HG03139 (cell line): ENCODE results near the gene DNM1L.
"Not testable (repeated sequence)": the region's sequence is repeated elsewhere in the genome, so short reads cannot be mapped to it uniquely, and the experiment has no call there.

ENCODE experiments used
- ATAC-seq: cut with Tn5 transposase; IDR thresholded peaks from one replicate; pipeline ENCODE4 v1.9.1; 2021; ENCODE audit not compliant: unreplicated experiment

Gene DNM1L

GRCh38 chr12:32695787-32696186 is 16.7 kb downstream of the DNM1L start:
- no peak for ATAC-seq

- ATAC-seq, result no peak
Observed at GRCh38 chr12:32697445-32697844, 18.3 kb downstream of the DNM1L start.

DNA sequence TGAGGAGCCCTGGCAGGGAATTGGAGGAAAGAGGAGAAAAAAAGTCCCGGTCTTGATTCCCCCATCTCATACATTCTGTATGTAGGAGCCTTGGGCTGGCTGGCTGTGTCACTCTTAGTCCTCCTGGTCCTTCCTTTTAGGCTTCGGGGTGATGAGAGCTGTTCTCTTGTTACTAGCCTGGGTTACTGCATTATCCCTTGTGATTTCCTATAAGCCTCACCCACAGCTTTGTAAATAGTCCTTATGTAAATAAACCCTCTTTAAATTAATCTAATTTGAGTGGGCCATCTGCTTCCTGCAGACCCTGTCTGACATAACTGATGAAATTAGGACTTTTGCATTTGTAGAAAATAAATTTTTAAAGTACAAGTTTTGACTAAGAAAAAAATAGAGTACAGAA is 19.2 kb downstream of the DNM1L start:
- ATAC-seq, result no peak

DNA sequence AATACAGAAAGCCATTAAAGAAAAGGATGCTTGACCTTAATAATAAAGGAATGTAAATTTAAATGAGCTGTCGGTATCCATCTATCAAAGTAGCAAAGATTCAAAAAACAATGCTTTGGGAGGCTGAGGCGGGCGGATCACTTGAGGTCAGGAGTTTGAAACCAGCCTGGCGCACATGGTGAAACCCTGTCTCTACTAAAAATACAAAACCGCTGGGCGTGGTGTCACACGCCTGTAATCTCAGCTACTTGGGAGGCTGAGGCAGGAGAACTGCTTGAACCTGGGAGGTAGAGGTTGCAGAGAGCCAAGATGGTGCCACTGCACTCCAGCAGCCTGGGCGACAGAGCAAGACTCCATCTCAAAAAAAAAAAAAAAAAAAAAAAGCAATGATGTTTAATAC is 20.3 kb downstream of the DNM1L start:
- not testable (repeated sequence) for ATAC-seq

DNA sequence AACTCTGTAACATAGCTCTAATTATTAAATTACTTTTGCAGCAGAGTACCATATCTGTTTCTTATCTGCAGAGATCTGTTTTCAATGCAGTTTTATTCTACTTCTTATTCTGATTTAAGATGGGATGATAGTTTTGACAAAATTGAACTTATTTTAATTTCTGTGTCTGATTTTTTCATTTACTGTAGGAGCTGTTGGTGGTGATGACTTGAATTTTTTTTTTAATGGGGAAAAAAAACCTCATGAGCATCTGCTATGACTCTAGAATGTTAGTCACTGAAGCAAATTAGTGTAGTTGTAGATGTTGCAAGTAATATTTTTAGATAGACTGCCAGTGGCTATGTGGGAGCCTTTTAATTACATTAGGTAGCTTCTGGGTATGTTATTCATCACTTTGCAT is 23.4 kb downstream of the DNM1L start:
- no peak for ATAC-seq

DNA sequence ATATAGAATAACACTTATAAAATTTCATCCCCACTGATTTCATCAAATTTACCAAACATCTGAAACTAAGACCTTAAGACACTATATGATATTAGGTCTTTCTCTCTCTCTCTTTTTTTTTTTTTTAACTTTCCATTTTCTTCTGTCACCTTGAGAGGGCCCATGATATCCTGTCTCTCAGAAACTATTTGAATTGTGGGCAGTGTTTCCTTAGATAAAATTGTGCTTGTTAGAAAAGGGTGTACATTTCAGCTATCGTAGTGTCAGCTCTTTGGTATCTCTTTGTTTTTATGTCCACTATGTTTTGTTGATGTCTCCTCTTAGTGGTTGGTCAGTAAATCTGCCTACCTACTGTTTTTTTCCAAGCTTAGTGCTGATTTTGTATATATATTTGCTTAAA is 23.8 kb downstream of the DNM1L start:
- no peak for ATAC-seq

- ATAC-seq, result no peak
Observed at GRCh38 chr12:32705783-32706182, 26.7 kb downstream of the DNM1L start.

DNA sequence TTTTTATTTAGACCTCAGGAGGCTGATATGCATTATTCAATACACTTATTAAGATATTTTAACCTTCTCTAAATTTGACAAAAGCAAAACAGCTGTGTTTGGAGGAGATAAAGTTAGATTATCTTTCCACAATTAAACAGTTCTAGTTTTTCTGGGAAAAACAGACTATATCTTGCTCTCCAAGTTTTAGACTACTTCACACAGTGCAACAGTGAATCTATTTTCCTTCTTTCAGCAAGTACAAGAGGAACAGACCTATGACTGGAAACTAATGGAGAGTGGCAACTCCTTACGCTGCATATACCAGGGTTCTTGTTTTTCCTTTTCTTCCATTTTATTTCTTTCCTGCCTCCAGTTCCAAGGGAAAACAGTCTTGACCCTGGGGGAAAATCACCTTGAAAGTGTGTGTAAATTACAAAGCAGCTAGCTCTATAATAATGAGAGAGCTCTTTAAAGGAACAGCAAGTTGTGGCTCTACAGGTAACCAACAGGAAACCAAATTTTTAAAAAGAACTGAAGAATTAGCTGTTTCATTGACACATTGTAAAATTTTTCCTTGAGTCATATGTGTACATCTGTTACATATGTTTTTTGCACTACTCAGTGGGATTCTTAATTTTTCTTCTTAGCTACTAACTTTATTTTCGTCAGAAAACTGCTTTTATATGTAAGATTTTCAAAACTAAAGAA is 27.4 kb downstream of the DNM1L start:
- ATAC-seq, result no peak

DNA sequence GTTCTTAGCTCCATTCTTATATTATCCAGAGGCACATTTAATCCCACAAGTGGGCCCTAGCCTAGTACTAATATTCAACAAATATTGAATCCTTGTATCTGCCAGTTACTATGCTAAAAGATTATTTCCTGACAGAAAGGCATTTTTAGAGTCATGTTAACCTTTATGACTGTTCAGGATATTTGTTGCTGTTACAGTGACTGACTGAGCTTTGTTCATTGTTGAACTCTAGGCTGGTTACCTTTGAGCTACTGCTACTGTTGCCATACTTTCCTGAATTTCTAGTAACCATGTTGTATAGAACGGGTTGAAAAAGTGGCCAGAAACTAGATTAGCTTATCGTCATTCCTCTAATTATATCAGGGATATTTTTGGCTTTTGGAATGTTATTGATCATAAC is 29.8 kb downstream of the DNM1L start:
- ATAC-seq, result no peak

DNA sequence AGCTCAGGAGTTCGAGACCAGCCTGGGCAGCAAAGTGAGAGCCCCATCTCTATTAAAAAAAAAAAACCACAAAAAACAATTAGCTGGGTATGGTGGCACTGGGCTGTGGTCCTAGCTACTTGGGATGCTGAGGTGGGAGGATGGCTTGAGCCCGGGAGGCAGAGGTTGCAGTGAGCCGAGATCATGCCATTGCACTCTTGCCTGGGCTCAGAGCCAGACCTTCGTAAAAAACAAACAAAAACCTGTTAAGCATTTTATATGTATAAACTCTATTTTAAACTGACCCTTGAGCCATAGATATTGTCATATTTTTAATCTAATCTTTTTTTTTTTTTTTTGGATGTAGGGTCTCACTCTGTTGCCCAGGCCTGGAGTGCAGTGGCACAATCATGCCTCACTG is 35.7 kb downstream of the DNM1L start:
- no peak for ATAC-seq

DNA sequence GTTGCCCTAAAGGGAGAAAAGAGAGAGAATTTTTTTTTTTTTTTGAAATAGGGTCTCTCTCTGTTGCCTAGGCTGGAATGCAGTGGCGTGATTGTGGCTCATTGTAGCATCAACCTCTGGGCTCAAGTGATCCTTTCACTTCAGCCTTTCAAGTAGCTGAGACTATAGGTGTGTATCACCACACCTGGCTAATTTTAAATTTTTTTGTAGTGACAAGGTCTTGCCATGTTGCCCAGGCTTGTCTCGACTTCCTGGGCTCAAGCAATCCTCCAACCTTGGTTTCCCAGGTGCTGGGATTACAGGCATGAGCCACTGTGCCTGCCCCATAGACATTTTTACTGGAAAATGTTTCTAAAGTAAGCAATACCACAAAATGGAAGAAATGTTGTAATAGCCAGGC is 39.8 kb downstream of the DNM1L start:
- no peak for ATAC-seq

DNA sequence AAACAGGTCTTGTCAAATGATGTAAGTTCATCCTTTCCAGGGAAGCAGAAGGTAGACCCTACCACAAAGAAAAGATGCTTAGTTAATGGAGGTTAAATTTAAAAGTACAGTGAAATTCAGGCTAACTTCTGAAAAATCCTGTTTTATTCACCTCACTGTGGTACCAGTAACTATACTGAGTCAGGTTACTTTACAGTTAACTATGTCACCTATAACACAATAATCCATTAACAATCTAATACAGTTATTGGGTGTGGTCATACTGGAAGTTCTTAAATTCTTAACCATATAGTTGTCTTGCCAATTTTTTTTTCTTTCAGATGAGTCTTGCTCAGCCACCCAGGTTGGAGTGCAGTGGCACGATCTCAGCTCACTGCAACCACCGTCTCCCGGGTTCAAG is 46.2 kb downstream of the DNM1L start:
- ATAC-seq, result not testable (repeated sequence)

DNA sequence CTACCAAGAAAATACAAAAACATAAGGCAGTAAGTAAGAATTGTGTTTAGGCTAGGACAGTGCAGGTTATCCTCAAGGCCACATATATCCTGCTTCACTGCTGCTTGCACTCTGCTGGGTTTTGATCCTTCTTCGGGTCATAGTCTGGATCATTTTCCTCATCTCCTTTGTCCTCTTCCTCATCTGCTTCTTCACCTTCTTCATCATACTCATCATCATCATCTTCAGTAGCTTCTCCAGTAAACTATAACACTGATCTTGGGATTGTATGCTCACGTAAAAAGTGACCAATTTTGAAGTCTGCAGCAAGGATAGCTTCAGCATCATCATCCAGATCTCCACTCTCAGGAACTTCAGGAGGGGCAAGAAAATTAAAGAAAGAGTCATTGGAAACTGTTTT is 47.2 kb downstream of the DNM1L start:
- ATAC-seq, result no peak

- ATAC-seq, result no peak
Observed at GRCh38 chr12:32727237-32727636, 48.1 kb downstream of the DNM1L start.

GRCh38 chr12:32734952-32735351 is 55.9 kb downstream of the DNM1L start:
- ATAC-seq, result no peak

GRCh38 chr12:32736445-32736844 is 57.3 kb downstream of the DNM1L start:
- ATAC-seq, result no peak

GRCh38 chr12:32737715-32738114 is 58.6 kb downstream of the DNM1L start:
- no peak for ATAC-seq

- no peak for ATAC-seq
Observed at GRCh38 chr12:32739279-32739678, 60.2 kb downstream of the DNM1L start.

GRCh38 chr12:32742133-32742532 is 63.0 kb downstream of the DNM1L start:
- no peak for ATAC-seq

- no peak for ATAC-seq
Observed at GRCh38 chr12:32743264-32743663, 64.2 kb downstream of the DNM1L start.

GRCh38 chr12:32753605-32754004 is 74.5 kb downstream of the DNM1L start:
- ATAC-seq, result no peak

DNA sequence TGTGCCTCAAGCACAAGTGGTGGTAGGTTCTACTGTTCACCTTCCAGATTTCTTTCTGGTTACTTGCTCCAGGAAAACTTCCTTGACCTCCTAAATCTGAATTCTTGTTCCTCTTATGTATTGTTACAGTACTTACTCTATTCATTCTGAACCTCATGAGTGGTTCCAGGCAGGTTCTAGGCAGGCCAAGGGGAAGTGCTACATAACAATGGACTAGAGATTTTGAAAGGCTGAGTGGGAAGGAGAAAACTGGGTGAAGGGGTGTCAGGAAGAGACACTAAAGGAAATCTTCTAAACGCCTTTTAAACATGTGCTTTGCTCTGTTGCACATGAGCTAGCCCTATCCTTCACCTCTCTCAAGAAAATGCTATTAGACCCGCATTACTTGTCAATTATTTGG is 75.0 kb downstream of the DNM1L start:
- no peak for ATAC-seq

DNA sequence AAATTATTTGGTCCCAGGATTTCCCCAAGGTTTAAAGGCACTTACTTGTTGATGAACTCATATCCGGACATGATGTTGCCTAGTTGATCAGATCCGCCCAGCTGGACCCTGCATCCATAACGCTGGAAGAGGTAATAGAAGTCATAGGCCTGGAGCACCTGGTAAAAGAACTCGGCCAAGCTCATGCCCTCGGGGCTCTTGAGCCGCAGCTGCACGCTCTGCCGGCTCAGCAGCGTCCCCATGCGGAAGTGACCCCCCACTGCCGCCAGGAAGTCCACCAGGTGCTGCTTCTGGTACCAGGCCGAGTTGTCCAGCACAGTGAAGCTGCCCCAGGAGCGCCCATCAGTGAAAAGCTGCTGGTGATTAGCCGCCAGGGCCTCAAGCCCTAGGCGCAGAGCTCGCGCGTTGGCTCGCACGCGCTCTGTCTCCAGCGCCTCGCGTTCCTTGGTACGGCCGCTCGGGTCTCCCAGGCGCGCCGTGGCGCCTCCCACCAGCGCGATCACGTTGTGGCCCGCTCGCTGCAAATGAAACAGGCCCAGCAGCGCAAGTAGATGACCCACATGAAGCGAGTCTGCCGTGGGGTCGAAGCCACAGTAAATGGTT is 76.1 kb downstream of the DNM1L start:
- ATAC-seq, result peak; percentile 68
